ENCODE results near the gene ZNF280D. TPM values are rescaled to one million over a fixed set of nuclear protein-coding genes. Genes with fewer than 3 reads are reported as not detected.

ZNF280D gene
- total RNA-seq, 4 donors from 2014 or later = 22.4 to 79.2 (median 43.3) TPM

DNA sequence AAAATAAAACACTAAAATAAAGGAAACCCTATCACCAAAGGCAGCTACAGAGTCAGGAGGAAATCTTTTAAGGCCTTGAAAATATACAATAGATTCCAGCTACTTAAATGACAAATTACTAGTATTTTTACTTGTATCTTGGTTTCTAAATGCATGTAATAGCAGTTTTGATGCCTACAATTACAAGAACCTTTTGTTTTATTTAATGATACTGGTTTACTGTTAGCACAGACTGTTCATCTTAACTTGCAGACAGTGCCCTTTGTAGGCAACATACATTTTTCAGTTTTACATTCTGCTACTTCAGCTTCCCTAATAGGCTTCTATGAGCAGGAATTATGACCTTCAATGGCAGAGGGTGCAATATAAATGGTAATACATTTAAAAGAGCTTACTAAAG lies 54.1 kb downstream of the ZNF280D start:
- no peak for TF ChIP-seq POLR2AphosphoS5 (IDR thresholded peaks at IDR 0.05)
- Histone ChIP-seq H3K27ac (no peak overlapping the region), H3K27me3 (no peaks in the 10 kb centered on the region), H3K4me3 (no peak overlapping the region), H3K9me3 (no peaks in the 10 kb centered on the region), H3K4me1 (peaks cover 0 to 6% (median 0%) of the 10 kb centered on the region in 4 donors), H3K36me3 (peaks cover 0 to 28% (median 10%) of the 10 kb centered on the region in 4 donors)
- DNase-seq = no peak
- intact Hi-C loops (cut with DNase I; ENCODE audit: low total_unique reads) = no loop called here
- in situ Hi-C loops (cut with MboI; ENCODE audit: low pct_ligation_motif_present in 1 of 4, low pct_unique_long_range_greater_than_20kb in 1 of 4, low sequenced_read_pairs in 3 of 4) = no loop called here

DNA sequence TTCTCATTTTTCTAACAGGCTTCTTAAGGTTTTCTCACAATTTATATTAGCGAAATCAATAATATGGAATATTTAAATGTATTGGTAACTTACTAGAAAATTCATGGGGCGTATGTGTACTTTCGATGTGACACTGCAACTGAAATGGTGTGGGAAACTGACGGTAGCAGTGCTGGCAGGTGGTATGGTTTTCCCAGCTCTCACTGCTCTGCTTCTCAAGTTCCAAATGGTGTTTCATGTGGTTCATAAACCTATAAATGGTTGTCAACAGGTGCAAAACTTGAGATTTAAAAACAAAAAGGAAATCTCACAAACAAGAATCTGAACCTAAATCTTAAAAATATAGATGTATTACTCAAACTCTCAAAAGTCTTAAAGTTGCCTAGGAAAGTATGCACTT lies 54.7 kb downstream of the ZNF280D start:
- H3K4me3 ChIP-seq = no peak overlapping the region

DNA sequence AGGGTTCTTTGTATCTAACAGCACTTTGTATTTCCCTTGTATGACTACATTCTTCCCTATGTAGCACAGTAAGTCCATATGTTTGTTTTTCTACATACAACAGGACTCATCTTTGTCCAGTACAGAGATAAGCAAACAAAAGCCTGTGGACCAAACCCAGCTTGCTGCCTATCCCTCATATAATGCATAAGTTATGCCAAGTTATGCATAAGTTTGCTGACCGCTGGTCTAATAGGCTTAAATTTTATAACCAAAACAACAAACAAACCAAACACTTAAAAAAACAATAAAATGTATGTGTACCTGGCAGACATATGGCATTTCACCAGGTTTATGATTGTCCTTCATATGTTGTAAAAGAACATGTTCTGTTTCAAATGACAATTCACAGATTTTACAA lies 56.0 kb downstream of the ZNF280D start:
- 88 to 94% methylated on average over 1 of the region's 1 CpG for WGBS, 2 donors (ENCODE audit: low coverage in 1 of 2)
- Histone ChIP-seq H3K4me3 (no peak overlapping the region), H3K9me3 (no peaks in the 10 kb centered on the region), H3K36me3 (peaks cover 0 to 32% (median 14%) of the 10 kb centered on the region in 4 donors), H3K4me1 (no peaks in the 10 kb centered on the region), H3K27me3 (no peaks in the 10 kb centered on the region), H3K27ac (no peak overlapping the region)
- in situ Hi-C loops (cut with MboI; ENCODE audit: low pct_ligation_motif_present in 1 of 4, low pct_unique_long_range_greater_than_20kb in 1 of 4, low sequenced_read_pairs in 3 of 4) = no loop called here
- no peak for DNase-seq
- intact Hi-C loops (cut with DNase I; ENCODE audit: low total_unique reads) = no loop called here
- TF ChIP-seq, protein P1, sequence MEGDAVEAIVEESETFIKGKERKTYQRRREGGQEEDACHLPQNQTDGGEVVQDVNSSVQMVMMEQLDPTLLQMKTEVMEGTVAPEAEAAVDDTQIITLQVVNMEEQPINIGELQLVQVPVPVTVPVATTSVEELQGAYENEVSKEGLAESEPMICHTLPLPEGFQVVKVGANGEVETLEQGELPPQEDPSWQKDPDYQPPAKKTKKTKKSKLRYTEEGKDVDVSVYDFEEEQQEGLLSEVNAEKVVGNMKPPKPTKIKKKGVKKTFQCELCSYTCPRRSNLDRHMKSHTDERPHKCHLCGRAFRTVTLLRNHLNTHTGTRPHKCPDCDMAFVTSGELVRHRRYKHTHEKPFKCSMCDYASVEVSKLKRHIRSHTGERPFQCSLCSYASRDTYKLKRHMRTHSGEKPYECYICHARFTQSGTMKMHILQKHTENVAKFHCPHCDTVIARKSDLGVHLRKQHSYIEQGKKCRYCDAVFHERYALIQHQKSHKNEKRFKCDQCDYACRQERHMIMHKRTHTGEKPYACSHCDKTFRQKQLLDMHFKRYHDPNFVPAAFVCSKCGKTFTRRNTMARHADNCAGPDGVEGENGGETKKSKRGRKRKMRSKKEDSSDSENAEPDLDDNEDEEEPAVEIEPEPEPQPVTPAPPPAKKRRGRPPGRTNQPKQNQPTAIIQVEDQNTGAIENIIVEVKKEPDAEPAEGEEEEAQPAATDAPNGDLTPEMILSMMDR (IDR thresholded peaks at IDR 0.05) = no peak
- no peak for TF ChIP-seq POLR2A (IDR thresholded peaks at IDR 0.05)
- TF ChIP-seq POLR2AphosphoS5 (IDR thresholded peaks at IDR 0.05) = no peak
- no peak for TF ChIP-seq EP300 (IDR thresholded peaks at IDR 0.05; ENCODE audit: low read depth)

More for the DNA sequence above, 54.7 kb downstream of the ZNF280D start:
- WGBS, 2 donors (ENCODE audit: low coverage in 1 of 2) = 93 to 96% methylated on average over 4 of the region's 4 CpGs
- no peaks in the 10 kb centered on the region for H3K4me1 ChIP-seq
- in situ Hi-C loops (cut with MboI; ENCODE audit: low pct_ligation_motif_present in 1 of 4, low pct_unique_long_range_greater_than_20kb in 1 of 4, low sequenced_read_pairs in 3 of 4) = no loop called here
- no peaks in the 10 kb centered on the region for H3K27me3 ChIP-seq
- no peak for TF ChIP-seq EP300 (IDR thresholded peaks at IDR 0.05; ENCODE audit: low read depth)
- TF ChIP-seq, protein P1 (IDR thresholded peaks at IDR 0.05) = no peak
- TF ChIP-seq POLR2A (IDR thresholded peaks at IDR 0.05) = no peak
- no peak for TF ChIP-seq POLR2AphosphoS5 (IDR thresholded peaks at IDR 0.05)
- peaks cover 0 to 28% (median 10%) of the 10 kb centered on the region in 4 donors for H3K36me3 ChIP-seq
- intact Hi-C loops (cut with DNase I; ENCODE audit: low total_unique reads) = no loop called here
- H3K27ac ChIP-seq = no peak overlapping the region
- H3K9me3 ChIP-seq = no peaks in the 10 kb centered on the region
- DNase-seq = no peak

DNA sequence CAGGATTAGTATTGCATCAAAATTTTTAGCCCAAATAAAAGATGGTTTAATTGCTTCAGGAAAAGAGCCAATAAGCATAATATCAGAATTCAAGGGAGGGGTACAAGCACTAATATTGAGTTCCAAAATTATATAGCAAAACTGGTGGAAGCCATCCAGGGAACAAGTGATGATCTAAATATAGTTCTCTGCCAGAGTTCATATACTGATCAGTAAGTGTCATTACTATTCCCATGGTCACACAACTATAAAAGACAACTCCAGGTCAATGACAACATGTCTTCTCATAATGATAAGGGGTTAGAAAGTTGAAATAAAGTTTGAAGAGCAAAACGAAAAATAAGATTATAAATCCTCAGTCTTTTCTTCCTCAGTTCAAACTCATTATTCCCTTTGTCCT lies 57.4 kb downstream of the ZNF280D start:
- in situ Hi-C loops (cut with MboI; ENCODE audit: low pct_ligation_motif_present in 1 of 4, low pct_unique_long_range_greater_than_20kb in 1 of 4, low sequenced_read_pairs in 3 of 4) (no loop called here), intact Hi-C loops (cut with DNase I; ENCODE audit: low total_unique reads) (no loop called here)
- DNase-seq = no peak
- TF ChIP-seq POLR2A (IDR thresholded peaks at IDR 0.05) = no peak
- TF ChIP-seq, protein P1 (IDR thresholded peaks at IDR 0.05) = no peak
- TF ChIP-seq EP300 (IDR thresholded peaks at IDR 0.05; ENCODE audit: low read depth) = no peak
- no peak for TF ChIP-seq POLR2AphosphoS5 (IDR thresholded peaks at IDR 0.05)
- Histone ChIP-seq H3K27me3 (no peaks in the 10 kb centered on the region), H3K9me3 (no peaks in the 10 kb centered on the region), H3K4me3 (no peak overlapping the region), H3K27ac (no peak overlapping the region), H3K36me3 (peaks cover 0 to 28% (median 13%) of the 10 kb centered on the region in 4 donors), H3K4me1 (no peaks in the 10 kb centered on the region)
- 86 to 92% methylated on average over 1 of the region's 1 CpG for WGBS, 2 donors (ENCODE audit: low coverage in 1 of 2)

DNA sequence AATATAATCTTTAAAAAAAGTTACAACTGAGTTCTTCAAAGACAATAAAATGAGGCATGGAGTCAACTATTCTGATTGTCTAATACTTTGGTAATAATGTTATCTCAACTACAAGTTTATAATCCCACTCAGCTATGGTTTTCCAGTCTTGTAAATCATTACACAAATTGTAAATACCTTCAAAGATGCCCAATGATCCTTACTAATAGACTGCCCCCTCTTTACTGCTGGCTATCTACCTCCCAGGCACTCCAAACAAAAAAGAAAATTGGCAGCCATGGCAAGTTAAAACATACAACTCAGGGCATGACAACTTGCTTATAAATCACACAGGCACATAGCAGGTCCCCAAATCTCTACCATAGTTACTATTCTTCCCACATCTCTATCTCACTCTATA lies 58.5 kb downstream of the ZNF280D start:
- in situ Hi-C loops (cut with MboI; ENCODE audit: low pct_ligation_motif_present in 1 of 4, low pct_unique_long_range_greater_than_20kb in 1 of 4, low sequenced_read_pairs in 3 of 4) = no loop called here
- intact Hi-C loops (cut with DNase I; ENCODE audit: low total_unique reads) = no loop called here
- TF ChIP-seq POLR2A (IDR thresholded peaks at IDR 0.05) = no peak
- no peak for TF ChIP-seq POLR2AphosphoS5 (IDR thresholded peaks at IDR 0.05)
- TF ChIP-seq, protein P1 (IDR thresholded peaks at IDR 0.05) = no peak
- TF ChIP-seq EP300 (IDR thresholded peaks at IDR 0.05; ENCODE audit: low read depth) = no peak
- Histone ChIP-seq H3K9me3 (no peaks in the 10 kb centered on the region), H3K27ac (no peak overlapping the region), H3K4me1 (no peaks in the 10 kb centered on the region), H3K36me3 (peaks cover 0 to 28% (median 13%) of the 10 kb centered on the region in 4 donors), H3K4me3 (no peak overlapping the region), H3K27me3 (no peaks in the 10 kb centered on the region)
- no peak for DNase-seq

Measured in transverse colon (tissue), 4 donors.